C4-2B (cell line): ENCODE results near the gene CEP70.
"Not testable (repeated sequence)": the region's sequence is repeated elsewhere in the genome, so short reads cannot be mapped to it uniquely, and the experiment has no call there.

Source experiments
- H3K27ac ChIP-seq: fragments of 450-650 bp; 2 replicates; pipeline ENCODE4 v1.5.1; 2017
- ZFX ChIP-seq: fragments of 450-650 bp; IDR thresholded peaks from 2 replicates; pipeline ENCODE4 v1.6.1; 2017
- TF ChIP-seq, protein P1 (sequence below): fragments of 450-650 bp; conservative IDR thresholded peaks from 2 replicates; pipeline ENCODE4 v1.5.1; 2017; ENCODE audit warnings: mild to moderate bottlenecking

CEP70 gene

DNA sequence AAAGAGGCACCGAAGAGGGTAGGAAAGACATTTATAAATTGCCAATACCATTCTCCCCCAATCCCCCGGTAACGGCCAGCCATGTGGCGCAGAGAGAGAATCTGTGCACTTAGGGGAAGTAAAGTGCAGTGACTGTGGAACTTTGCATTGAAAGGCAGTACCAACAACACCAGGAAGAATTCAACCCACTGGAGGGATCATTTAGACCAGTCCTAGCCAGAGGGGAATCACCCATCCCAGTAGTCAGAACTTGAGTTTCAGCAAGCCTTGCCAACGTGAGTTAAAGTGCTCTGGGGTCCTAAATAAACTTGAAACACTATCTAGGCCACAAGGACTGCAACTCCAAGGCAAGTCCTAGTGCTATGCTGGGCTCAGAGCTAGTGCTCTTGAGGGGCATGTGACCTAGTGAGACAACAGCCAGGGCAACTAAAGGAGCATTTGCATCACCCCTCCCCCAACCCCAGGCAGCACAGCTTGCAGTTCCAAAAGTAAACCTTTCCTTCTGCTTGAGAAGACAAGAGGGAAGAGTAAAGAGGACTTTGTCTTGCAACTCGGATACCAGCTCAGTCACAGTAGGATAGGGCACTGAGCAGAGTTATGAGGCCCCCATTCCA lies 15.0 kb downstream of the CEP70 start:
- TF ChIP-seq, protein P1, sequence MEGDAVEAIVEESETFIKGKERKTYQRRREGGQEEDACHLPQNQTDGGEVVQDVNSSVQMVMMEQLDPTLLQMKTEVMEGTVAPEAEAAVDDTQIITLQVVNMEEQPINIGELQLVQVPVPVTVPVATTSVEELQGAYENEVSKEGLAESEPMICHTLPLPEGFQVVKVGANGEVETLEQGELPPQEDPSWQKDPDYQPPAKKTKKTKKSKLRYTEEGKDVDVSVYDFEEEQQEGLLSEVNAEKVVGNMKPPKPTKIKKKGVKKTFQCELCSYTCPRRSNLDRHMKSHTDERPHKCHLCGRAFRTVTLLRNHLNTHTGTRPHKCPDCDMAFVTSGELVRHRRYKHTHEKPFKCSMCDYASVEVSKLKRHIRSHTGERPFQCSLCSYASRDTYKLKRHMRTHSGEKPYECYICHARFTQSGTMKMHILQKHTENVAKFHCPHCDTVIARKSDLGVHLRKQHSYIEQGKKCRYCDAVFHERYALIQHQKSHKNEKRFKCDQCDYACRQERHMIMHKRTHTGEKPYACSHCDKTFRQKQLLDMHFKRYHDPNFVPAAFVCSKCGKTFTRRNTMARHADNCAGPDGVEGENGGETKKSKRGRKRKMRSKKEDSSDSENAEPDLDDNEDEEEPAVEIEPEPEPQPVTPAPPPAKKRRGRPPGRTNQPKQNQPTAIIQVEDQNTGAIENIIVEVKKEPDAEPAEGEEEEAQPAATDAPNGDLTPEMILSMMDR, result no peak
- TF ChIP-seq ZFX, result no peak
- H3K27ac ChIP-seq, result no peak overlapping the region

DNA sequence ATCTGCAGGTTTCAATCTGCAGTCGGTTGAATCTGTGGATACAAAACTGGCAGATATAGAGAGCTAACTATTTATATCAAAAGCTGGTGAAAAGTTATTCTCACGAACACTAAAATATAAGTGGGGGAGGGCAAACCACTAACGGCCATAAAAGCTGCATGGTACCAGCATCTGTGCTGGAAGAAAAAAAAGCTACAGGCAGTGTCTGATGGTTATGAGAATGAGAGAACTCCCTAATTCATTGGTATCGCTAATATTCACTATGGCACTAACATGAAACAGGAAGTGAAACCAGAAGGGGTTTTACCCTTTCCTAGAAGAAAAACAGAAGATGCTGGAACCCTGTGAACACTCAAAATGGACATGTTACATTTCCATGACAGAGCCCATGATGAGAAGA lies 15.9 kb downstream of the CEP70 start:
- H3K27ac ChIP-seq, result no peak overlapping the region
- TF ChIP-seq, protein P1, result no peak
- TF ChIP-seq ZFX, result no peak

DNA sequence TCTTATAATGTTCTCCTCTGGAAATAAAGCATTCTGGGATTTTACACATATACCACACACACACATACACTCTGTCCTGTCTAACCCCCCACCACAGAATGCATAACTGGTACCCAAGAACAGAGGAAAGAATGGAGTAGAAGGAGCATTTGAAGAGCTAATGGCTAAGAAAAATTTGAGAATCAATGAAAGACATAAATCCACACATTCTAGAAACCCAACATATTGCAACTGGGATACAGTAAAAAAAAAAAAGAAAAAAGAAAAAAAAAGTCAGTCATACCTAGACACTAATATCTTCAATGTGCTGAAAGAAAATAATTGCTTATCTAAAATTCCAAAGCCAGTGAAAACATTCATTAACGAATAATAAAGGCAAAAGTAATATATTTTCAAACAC lies 20.9 kb downstream of the CEP70 start:
- no peak overlapping the region for H3K27ac ChIP-seq
- no peak for TF ChIP-seq ZFX
- TF ChIP-seq, protein P1, result no peak

DNA sequence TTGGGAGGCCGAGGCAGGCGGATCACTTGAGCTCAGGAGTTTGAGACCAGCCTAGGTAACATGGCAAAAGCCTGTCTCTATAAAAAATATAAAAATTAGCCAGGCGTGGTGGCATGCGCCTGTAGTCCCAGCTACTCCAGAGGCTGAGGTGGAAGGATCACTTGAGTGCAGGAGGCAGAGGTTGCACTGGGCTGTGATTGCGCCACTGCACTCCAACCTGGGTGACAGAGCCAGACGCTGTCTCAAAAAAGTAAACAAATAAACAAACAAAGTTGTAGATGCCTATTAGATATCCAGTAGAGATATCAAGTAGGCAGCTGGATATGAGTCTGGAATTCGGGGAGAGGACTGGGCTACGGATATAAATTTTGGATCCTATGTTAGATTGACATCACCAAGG lies 24.4 kb downstream of the CEP70 start:
- not testable (repeated sequence) for H3K27ac ChIP-seq

DNA sequence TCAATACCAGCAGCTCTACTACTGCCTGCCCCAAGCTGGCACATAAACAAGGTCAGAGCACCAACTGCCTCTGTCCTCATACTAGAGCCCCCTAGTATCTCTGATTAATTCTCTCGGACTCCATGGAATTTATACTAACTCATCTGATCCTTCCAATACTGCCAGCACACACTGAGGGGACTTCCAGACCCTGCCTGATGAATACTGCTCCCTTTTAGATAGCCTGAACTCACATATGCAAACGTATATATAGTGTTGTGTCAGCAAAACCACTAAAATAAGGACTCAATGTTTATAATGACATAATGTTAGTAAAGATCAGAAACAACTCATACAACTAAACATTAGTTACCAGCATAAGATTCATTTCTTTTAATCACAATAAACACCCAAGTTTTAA lies 25.0 kb downstream of the CEP70 start:
- H3K27ac ChIP-seq, result no peak overlapping the region
- TF ChIP-seq, protein P1, result no peak
- no peak for TF ChIP-seq ZFX

DNA sequence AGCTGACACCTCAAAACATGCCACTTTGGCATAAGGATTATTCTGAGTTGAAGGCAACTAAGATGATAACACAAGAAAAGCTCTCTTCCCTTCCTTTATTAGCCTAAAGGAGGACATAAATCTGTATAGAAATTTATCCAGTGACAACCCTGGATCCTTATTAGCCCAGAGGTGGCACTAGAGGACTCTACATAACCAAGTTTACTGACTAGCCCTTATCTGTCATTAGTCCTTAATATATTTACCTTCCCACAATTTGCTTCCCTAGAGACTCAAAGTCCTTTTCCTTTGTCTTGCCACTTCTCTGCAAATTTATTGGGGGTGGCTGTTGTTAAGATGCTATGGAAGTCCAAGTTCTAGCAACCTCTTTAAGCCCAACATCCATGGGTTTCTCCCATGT lies 26.7 kb downstream of the CEP70 start:
- no peak overlapping the region for H3K27ac ChIP-seq
- TF ChIP-seq, protein P1, result peak; percentile 53
- TF ChIP-seq ZFX, result no peak

DNA sequence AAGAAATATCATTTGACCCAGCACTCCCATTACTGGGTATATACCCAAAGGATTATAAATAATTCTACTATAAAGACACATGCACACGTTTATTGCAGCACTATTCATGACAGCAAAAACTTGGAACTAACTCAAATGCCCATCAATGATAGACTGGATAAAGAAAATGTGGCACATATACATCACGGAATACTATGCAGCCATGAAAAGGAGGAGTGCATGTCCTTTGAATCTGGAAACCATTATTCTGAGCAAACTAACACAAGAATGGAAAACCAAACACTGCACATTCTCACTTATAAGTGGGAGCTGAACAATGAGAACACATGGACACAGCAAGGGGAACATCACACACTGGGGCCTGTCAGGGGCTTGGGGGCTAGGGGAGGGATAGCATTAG lies 27.8 kb downstream of the CEP70 start:
- not testable (repeated sequence) for H3K27ac ChIP-seq

DNA sequence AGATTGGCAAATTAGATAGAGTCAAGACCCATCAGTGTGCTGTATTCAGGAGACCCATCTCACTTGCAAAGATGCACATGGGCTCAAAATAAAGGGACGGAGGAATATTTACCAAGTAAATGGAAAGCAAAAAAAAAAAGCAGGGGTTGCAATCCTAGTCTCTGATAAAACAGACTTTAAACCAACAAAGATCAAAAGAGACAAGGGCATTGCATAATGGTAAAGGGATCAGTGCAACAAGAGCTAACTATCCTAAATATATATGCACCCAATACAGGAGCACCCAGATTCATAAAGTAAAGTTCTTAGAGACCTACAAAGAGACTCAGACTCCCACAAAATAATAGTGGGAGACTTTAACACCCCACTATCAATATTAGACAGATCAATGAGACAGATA lies 31.2 kb downstream of the CEP70 start:
- not testable (repeated sequence) for H3K27ac ChIP-seq

DNA sequence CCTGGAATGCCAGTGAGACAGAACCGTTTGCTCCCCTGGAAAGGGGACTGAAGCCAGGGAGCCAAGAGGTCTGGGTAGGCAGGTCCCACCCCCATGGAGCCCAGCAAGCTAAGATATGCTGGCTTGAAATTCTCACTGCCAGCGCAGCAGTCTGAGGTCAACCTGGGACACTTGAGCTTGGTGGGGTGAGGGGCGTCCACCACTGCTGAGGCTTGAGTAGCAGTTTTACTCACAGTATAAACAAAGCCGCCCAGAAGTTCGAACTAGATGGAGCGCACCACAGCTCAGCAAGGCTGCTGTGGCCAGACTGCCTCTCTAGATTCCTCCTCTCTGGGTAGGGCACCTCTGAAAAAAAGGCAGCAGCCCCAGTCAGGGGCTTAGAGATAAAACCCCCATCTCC lies 33.6 kb downstream of the CEP70 start:
- H3K27ac ChIP-seq, result no peak overlapping the region
- TF ChIP-seq, protein P1, result no peak
